Measurements from ENCODE around the gene CNOT11.

Gene CNOT11

DNA sequence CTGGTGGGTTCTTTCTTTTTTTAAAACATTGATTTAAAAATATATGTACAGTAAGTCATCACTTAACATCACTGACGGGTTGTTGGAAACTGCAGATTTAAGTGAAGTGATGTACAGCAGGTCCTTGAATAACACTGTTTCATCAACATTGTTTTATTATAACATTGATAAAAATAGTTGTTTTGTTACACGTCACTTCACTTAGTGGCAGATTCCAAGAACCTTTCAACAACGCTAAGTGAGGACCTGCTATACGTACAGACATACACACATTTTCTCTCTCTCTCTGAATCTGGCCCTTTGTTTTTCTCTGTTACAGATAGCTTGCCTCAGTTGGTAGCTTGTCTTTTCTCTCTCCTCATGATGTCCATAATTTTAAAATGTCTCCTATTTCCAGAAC is 9.5 kb downstream of the CNOT11 start:
- Histone ChIP-seq H3K4me3 (ENCODE audit: low read length) (no peak overlapping the region), H3K36me3 (replicated peaks; ENCODE audit: low read depth, low read length) (peaks cover 50% of the 10 kb centered on the region), H2AFZ (ENCODE audit: low read depth, low read length) (no peak overlapping the region), H3K27me3 (ENCODE audit: low read depth, low read length) (no peaks in the 10 kb centered on the region), H3K9me3 (ENCODE audit: insufficient read depth, low read length) (no peaks in the 10 kb centered on the region), H3K4me1 (ENCODE audit: low read length) (no peaks in the 10 kb centered on the region), H3K79me2 (ENCODE audit: low read length) (peaks cover 14% of the 10 kb centered on the region; the same call in 1 of the 2 replicates), H3K9ac (ENCODE audit: low read length) (no peak overlapping the region), H3K27ac (ENCODE audit: low read length) (no peak overlapping the region), H3K4me2 (ENCODE audit: low read length) (no peak overlapping the region), H4K20me1 (ENCODE audit: insufficient read depth, low read length) (0 out of 2 replicates have a peak, but pooled peaks cover 6% of the 10 kb centered on the region)
- TF ChIP-seq CTCF (IDR thresholded peaks at IDR 0.05; ENCODE audit: low read depth, low read length) (no peak), EZH2phosphoT487 (IDR thresholded peaks at IDR 0.05; ENCODE audit: low read depth) (no peak)

DNA sequence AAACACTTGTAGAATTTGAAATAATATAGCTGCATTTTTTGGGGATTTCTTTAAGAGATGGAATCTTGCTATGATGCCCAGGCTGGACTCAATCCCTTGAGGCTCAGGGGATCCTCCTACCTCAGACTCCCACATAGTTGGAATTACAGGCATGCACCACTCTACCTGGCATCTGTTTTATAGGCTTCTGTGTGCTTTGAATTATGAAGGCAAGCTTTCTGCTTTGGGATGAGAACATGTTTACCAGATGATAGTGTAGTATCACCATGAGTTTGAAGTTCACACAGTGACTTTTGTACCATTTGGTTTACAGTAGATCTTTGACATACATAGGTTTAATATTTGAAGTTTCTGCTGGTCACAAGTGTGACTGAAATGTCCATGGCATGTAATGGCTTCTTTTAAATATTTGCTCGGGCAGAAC is 10.7 kb downstream of the CNOT11 start:
- H3K4me2 ChIP-seq (ENCODE audit: low read length) = no peak overlapping the region

DNA sequence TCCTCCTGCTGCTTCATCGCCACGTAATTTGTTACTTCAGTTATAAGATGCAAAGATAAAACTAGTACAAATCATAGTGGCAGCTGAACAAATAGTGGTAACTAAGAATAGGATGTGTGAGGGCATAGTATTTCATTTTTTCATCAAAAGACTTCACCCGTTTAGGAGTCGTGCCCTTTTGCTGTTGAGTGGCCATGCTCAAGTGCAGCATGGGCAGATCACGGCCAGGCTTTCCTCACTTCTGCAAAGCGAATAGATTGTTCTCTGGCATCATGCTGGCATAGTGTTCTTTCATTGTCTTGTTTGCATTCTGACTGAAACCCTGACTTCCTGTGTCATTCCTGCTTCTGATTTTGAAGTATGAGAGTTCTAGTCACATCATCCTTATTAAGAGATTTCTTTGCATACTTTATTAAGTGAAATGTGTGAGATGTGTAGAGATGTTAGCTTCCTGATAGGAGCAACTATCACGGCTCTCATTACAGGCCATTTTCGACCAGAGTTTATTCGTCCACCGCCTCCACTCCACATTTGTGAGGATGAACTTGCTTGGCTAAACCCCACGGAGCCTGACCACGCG is 11.8 kb downstream of the CNOT11 start:
- no peaks in the 10 kb centered on the region for H3K27me3 ChIP-seq (ENCODE audit: low read depth, low read length)
- peaks cover 61% of the 10 kb centered on the region for H3K36me3 ChIP-seq (replicated peaks; ENCODE audit: low read depth, low read length)

More for the DNA sequence above, 10.7 kb downstream of the CNOT11 start:
- H4K20me1 ChIP-seq (ENCODE audit: insufficient read depth, low read length) = no peaks in the 10 kb centered on the region
- no peak overlapping the region for H3K9ac ChIP-seq (ENCODE audit: low read length)
- H3K79me2 ChIP-seq (ENCODE audit: low read length) = peaks cover 11% of the 10 kb centered on the region; the same call in 1 of the 2 replicates
- TF ChIP-seq CTCF (IDR thresholded peaks at IDR 0.05; ENCODE audit: low read depth, low read length) = no peak
- TF ChIP-seq EZH2phosphoT487 (IDR thresholded peaks at IDR 0.05; ENCODE audit: low read depth) = no peak
- no peak overlapping the region for H2AFZ ChIP-seq (ENCODE audit: low read depth, low read length)
- no peak overlapping the region for H3K4me3 ChIP-seq (ENCODE audit: low read length)
- H3K9me3 ChIP-seq (ENCODE audit: insufficient read depth, low read length) = no peaks in the 10 kb centered on the region
- no peak overlapping the region for H3K27ac ChIP-seq (ENCODE audit: low read length)
- peaks cover 51% of the 10 kb centered on the region for H3K36me3 ChIP-seq (replicated peaks; ENCODE audit: low read depth, low read length)
- no peaks in the 10 kb centered on the region for H3K27me3 ChIP-seq (ENCODE audit: low read depth, low read length)
- H3K4me1 ChIP-seq (ENCODE audit: low read length) = peaks cover 12% of the 10 kb centered on the region

More for the DNA sequence above, 11.8 kb downstream of the CNOT11 start:
- no peak for TF ChIP-seq CTCF (IDR thresholded peaks at IDR 0.05; ENCODE audit: low read depth, low read length)
- no peak for TF ChIP-seq EZH2phosphoT487 (IDR thresholded peaks at IDR 0.05; ENCODE audit: low read depth)
- no peak overlapping the region for H3K4me2 ChIP-seq (ENCODE audit: low read length)
- H3K4me3 ChIP-seq (ENCODE audit: low read length) = no peak overlapping the region
- no peaks in the 10 kb centered on the region for H4K20me1 ChIP-seq (ENCODE audit: insufficient read depth, low read length)
- no peak overlapping the region for H3K27ac ChIP-seq (ENCODE audit: low read length)
- no peak overlapping the region for H2AFZ ChIP-seq (ENCODE audit: low read depth, low read length)
- peaks cover 13% of the 10 kb centered on the region for H3K4me1 ChIP-seq (ENCODE audit: low read length)
- H3K79me2 ChIP-seq (ENCODE audit: low read length) = 0 out of 2 replicates have a peak, but pooled peaks cover 3% of the 10 kb centered on the region
- H3K9ac ChIP-seq (ENCODE audit: low read length) = no peak overlapping the region
- no peaks in the 10 kb centered on the region for H3K9me3 ChIP-seq (ENCODE audit: insufficient read depth, low read length)
